HG02610 (cell line): ENCODE results near the gene SLAMF8.

Experiments used
- ATAC-seq: cut with Tn5 transposase; IDR thresholded peaks from one replicate; pipeline ENCODE4 v1.9.1; 2021; ENCODE audit warnings: mild to moderate bottlenecking, moderate library complexity; ENCODE audit not compliant: unreplicated experiment

SLAMF8 gene

DNA sequence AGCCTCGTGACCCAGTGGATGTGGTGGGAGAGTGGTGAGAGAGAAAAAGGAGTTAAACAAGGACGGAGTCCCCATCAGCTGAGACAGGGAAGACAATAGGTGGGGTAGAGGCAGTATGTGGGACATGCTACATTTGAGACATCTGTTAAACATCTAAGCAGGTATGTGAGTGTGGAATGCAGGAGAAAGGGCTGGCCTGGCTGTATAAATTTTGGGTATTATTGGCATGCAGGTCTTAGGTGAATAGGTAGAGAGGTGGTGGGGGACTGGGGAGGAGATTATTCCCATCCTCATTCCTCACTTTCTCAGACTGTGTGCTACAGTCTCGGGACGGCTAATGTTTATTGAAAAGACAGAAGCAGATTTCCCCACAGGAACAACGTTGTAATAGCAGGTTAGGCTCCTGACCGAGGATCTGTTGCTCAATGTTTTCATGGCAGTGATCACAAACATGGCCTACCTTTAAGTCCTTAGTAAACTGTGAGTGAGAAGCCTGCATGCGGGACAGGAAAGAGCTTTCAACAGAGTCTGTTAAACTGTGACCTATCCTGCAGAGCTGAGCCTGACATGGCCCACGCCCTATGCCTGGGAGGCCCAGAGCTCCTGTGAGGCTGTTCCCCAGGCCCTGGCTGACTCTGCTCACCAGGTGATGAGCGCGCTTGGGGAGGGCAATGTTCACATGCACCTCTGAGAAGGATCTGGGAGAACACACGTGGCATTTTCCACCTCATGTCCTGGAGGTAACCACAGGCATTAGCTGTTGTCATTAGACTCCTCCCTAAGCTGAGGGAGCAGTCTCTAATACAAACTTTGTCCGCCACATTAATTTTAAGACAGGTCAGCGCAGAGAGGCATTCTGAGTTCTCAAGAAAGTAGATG is 19.3 kb downstream of the SLAMF8 start:
- no peak for ATAC-seq

DNA sequence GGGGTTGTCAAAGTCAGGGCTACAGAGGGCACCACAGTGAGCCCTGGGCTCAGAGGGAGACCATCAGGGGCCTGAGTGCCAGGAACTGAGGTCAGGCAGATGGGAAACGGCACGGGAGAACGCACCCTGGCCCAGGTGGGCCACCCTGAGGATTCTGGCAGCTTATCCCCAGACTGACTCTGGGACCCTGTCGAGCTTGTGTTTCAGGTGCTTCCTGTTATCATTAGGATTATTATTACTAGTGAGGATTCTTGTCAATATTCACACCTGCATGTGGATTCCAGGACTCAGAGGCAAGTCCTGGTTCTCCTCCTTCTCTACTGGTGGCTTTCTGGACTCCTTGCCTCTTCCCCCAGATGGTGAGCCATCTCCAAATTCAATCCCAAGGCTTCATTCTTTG is 20.6 kb downstream of the SLAMF8 start:
- ATAC-seq = no peak

DNA sequence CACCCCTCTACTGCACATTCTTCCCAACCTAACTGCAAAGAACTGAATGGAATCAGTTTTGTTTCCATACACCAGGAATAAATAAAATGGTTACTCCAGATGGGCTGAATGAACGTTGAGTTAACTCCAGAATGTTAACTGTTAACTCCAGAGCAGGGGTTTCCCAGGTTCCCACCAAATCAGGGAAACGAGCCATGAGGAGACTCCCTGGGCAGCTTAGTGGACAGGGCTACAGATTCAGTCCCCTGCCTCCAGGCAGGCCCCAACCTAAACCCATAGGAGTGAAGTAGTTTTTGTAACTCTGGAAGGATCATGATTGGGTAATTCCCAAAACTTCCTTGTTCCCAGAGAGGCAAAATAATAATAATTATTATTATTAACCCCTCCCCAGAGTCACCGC is 21.7 kb downstream of the SLAMF8 start:
- ATAC-seq = no peak

DNA sequence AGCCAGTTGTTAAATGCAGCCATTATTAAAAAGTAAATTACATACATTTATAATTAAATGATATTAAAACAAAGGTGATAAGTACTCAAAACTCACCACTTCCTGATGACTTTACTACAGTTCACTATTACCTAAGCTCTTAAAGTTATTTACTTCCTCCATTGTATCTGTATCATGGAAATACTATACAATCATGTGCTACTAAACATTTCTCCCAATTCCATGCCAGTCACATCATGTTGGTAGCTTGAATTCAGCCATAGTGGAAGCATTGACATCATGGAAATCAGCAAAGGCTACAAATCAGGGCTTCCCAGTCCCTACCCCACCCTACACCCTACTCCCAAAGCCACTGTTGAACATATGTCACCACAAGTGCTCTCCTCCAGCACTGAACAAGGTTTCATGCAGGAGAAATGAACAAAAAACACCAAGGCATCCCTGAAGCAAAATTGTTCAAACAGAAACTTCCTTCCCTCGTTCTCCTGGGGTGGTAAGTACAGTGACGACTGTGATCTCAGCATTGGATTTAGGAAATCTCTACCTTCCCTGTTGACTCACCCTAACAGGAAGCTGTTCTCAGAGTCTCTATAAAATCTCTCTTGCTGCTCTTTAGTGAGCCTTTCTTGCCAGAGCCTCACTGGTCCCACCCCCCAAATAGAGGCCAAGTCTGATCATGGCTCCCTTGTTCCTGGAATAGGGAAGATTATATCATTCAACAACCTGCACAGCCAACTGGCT is 23.1 kb downstream of the SLAMF8 start:
- ATAC-seq = no peak

DNA sequence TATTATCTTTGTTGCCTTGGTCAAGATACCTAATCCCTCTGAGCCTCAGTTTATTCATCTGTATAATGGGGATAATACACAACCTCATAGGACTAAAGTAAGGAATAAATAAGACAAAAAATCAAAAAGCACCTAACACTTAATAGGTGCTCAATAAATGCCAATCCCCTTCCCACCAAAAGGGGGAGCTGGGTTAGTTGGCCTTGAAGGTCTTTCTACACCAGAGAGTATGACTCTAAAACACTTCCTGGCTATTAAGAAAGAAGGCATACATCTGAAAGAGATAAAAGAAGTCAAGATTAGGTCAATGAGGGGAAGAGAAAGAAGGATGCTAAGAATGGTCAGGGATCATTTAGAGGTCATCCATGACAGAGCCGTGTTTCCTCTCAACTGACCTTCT is 24.7 kb downstream of the SLAMF8 start:
- no peak for ATAC-seq

DNA sequence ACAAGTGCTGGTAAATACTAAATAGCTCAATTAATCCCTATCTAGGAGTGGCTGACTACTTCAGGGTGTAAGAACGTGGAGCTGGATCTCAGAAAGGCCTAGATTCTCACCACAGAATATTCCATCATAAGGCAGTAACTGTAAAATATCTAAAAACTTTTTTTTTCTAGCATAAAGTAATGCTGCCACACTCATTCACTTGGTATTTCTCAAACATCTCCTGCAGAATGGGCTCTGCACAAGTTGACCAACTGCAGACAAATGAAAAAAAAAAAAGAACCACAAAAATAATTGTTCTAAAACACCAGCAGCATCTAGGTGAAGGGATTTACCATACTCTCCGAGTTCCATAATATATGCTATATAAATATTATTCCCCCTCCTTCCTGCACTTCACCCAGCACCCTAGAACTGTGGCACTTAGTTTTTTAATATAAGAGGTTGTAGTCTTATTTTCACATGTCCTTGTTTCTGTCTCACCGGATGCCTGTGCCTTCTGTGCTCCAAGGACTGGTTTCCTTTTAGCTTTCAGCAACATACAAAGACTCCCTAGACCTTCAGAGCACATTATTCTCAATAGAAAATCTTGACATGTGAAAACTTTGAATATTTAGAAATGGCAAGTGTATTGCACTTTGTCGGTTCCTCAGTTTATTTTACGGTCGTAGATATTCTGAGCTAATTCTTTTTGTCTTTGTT is 26.9 kb downstream of the SLAMF8 start:
- ATAC-seq = no peak

DNA sequence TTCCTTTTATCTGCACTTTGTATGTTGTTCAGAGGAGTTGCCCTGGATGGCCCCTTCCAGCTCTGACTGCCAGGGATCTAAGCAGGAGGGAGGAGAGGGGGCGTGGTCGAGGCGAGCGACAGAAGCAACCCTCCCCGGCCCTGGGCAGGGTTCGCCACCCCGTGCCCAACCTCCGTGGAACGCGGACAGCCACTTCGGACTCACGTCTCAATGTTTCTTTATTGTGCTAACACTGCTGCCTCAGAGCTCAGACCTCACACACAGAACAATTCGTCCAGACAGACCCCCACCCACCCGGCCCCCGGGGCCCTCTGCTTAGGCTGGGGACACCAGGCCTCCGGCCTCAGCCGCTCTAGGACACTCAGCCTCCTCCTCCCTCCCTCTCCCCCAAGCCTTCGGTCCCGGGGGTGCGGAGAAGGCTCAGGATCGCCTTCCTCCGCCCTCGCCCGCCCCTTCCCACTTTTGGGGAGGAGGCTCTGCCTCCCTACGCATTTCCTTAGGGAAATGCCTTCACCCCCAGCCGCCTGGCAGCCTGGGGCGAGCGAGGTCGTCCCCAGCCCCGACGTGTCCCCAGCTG is 27.5 kb downstream of the SLAMF8 start:
- peak; percentile 18 for ATAC-seq

DNA sequence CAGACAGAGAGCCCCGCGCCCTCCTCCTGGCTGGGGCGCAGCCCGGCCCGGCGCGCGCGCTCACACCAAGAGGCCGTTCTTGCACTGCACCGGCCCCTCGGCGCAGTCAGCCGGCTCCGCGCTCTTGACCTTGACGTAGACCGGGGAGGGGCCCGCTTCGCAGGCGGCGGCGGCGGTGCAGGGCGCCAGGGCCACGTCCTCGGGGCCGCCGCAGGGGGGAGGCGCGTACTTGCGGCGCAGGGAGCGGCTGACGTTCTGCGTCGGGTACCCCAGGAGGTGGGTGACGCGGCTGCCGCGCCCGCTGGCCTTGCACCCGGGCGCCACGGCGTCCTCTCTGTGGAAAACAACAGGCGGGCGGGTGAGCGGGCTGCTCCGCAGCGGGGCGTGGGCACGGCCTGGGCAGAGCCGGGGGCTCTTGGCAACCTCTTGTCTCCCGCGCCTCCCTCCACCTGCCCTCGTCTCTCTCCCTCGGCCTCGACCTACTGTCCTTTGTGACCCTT is 28.1 kb downstream of the SLAMF8 start:
- peak; percentile 88 for ATAC-seq

DNA sequence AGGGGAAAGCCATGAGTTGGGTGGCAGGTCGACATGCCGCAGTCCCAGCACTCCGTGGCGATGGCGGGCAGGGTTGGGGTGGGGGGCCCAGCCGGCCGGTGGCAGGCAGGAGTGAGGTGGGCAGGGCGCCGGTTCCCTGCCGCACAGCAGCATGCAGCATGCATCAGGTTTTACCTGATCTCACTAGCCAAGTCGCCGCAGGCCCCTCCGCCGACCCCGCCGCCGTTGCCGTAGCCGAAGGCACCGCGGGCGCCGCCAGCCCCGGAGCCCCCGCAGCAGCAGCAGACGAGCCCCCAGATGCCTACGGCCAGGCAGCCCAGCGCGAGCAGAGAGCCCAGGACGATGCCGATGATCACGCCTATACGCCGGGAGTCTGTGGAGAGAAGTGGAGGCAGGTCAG is 29.0 kb downstream of the SLAMF8 start:
- ATAC-seq = no peak

DNA sequence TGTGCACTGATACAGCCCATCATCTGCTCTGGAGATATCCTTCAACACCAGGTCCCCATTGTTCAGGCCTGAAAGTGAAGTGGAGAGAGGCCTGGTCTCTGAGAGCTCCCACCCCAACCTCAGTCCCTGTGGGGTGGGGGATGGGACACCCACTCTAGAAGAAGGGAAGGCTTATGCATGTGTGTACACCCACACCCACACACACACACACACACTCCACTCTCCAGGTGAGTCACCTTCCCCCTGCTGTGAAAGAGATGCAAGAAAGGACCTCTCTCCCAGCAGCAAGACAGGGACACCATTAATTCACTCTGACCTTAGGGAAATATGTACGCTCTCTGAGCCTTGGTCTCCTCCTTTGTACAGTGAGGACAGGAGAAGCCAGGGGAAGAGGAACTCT is 29.9 kb downstream of the SLAMF8 start:
- ATAC-seq = no peak

DNA sequence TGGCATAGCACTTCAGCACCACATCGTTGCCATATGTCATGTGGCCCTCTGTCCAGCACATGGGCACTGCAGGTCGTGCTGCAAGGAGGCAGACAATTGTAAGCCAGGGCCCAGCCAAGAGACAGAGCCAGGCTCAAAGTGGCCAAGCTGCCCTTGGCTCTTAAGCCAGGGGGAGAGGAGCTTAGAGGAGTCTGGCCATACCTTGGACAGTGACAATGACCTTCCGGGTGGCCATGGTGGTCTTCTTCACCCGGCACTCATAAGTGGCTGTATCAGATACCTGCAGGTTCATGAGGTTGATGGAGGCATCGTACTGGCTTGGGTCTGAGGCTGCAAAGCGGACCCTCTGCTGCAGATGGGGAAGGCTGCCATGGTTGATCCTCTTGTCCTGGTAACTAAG is 31.2 kb downstream of the SLAMF8 start:
- ATAC-seq = no peak

DNA sequence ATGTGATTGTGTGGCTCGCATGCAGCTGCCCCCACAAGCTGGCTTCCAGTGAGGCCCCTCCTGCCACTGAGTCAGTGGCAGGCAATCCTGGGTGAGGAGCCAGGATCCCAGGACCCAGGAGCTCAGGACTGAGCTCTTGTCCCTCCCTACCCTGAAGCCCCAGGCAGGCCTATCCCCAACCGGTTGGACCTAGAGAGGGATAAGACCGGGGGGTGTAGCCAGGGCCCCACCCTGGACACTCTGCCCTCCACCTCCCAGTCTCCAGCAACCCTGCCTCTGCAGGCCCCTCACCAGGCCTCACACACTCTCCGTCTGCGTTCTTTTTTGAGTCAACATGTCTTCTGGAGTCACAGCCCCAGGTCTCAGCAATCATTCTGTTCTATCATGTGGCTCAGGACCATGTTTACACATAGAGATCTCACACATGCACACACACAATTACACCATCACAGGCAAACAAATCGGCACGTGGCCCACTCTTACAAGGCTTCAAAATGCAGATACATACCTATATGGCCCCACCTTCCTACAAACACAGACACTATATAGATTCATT is 33.2 kb downstream of the SLAMF8 start:
- no peak for ATAC-seq

DNA sequence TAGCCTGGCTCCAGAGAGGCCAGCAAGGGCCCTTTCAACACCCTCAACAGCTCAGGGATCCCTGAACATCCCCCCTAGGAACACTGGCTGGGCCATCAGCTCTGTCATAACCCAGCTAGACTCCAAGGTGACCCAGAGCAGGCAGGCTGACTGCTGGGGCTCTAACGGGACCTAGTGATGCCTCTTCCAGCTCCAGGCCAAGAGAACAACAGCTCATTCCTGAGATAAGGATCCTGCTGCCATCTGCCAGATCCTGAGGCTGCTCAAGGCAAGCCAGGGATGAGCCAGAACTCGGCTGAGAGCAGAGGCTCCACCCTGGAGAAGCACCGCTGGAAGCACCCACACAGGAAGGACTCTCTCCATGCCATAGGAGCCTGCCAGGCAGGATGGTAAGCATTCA is 33.8 kb downstream of the SLAMF8 start:
- ATAC-seq = no peak

DNA sequence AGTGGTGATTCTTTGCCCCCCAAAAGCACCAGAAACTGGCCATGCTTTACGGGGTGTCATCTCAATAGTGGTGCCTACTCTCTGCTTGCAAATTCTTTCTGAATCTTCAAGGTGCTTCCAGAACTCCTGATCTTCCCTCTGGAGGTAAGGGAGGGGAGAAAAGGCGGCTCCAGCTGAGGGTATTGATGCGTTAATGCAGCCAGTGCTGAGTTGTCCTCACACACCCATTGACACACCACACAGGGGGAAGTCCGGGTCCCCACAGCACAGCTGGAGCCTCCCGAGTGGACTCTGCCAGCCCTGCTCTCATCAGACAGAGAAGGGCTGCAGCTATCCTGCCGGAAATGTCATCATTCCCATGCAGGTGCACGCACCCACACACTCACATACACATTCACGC is 34.5 kb downstream of the SLAMF8 start:
- ATAC-seq = no peak

DNA sequence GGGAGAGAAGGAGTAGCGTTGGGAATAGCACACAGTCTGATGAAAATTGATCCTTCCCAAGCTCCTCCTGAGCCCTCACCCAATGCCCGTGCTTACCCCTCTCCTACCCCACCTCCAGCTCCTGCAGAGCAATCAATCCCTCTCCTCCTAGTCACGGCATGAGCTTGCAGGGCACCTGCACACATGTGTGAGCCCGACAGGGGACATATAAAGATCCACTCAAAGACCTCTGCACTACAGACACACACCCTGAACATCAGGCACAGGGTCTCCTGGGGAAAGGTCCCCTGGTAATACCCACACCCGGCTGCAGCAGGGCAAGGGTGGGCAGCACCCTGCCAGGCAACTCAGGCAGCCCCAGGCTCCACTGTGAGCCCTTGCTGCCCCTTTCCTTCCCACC is 35.4 kb downstream of the SLAMF8 start:
- ATAC-seq = no peak

DNA sequence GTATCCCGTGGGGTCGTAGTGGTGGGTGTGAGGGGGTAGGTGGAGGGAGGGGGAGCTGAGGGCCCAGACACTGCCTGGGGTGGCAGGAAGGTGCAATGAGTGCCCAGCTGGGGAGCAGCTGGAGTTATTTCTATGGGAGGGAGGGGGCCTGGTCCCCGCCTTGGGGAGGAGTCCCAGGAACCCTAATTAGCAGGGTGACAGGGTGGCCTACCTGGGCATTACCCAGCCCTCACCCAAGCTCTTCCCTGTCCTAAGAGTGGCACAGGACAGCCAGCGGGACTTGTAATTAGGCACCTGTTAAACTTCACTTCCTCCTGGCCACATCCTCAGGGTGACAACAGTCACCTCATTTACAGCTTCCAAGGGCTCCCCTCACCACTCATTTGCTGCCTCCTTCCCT is 35.9 kb downstream of the SLAMF8 start, which contains the start of gene VSIG8:
VSIG8 (minus strand) TSS at position 101 of the 400 bp plus-strand sequence. CDS start 136 bp downstream, outside the sequence.
- ATAC-seq = no peak

DNA sequence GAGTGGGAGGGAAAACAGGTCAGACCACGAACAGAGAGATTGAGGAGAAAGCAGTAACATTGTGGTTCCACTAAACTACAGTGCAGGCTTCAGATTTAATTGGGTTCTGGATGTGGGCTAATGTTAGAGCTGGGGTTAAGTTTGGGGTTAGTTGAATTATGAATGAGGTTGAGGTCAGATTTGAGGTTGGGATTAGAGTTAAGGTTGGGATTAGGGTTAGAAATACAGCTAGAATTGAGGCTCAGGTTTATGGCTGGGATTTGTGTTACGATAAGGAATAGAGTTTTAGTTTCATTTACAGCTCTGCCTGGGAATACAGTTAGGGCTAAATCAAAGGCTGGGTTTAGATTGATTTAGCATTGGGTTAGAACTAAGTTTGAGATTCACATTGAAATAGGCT is 37.6 kb downstream of the SLAMF8 start:
- ATAC-seq = no peak

DNA sequence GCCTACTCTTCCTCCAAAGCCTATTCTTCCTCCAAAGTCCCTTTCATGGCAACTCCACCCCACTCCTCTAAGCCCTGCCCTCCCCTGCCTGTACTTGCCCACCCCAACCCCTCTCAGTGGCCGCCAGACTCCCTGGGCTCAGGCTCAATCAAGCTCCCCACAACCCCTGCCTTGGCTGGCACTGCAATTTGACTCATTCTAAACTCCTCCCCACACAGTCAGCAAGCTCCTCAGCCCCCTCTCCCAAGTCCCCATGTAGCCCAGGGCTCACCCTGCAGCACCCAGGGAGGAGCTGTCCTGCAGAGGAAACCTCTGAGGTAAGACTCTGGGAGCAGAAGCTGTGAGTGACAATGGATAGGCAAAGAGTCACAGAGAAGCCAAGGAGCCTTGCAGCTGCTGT is 39.4 kb downstream of the SLAMF8 start:
- no peak for ATAC-seq

DNA sequence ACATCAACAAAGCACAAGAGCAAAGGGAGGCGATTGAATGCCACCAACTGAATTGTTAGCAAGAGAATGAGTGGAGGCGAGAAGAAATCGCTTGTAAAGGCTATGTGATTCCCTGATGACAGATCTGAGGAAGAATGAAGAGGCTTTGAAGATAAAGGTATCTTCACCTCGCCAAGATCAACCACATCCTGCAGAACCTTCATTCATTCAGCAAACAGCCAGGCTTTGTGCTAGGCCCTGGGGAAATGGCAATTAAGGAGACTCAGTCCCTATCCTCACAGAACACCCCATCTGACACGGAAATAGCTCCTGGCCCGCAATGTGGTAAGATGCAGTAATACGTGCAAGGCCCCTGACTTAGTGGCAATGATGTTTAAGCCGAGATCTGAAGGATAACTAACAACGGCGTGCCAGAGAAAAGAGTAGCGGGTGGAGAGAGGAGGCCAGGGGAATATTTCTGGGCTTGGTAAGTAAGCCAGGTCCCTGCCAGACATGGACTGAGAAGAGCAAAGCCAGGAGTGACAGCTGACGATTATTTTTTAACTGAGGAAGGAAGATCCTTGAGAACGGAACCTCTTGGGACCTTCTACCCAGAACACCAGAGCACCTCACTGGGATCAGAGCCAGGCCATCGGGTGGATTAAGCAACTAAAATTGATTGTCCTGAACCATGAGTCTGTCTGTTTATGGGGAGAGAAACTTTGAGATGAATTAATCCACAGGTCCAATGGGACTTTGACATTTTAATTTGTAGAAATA is 40.4 kb downstream of the SLAMF8 start:
- ATAC-seq = no peak

DNA sequence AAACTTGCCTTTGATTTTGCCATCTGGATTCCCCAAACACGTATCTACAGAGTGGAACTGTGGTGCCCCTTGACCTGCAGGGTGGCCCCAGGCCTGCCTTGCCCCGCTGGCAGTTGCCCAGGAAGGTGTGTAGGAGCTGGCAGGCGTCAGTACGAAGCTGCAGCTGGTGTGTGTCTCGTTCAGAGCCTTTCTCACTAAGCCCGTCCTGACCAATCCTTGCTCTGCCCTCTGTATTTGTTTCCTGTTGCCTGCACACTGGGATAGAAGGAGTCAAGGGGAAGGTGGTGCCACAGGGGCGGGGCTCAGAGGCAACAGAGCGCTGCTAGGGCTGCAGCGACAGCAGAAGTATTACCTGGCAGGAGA is 41.0 kb downstream of the SLAMF8 start:
- ATAC-seq = no peak
